Posterior cingulate gyrus (tissue), 11 donors: ENCODE data around the gene TBC1D22A.
"Not testable (repeated sequence)": the region's sequence is repeated elsewhere in the genome, so short reads cannot be mapped to it uniquely, and the experiment has no call there.

ENCODE experiments used
- DNase-seq, 10 donors: peaks; one replicate each; pipeline versions ENCODE4 v3.0.0 to v3.0.0-alpha.2; 2020 to 2021; ENCODE audit warnings: mixed read lengths in 3 of 10
- intact Hi-C: fragments of 100-400 bp; cut with DNase I; formaldehyde crosslinking; loops from one replicate; pipeline ENCODE4 v1.15.1; 2023

The TBC1D22A gene

GRCh38 chr22:47156352-47157092, 394.1 kb downstream of the TBC1D22A start:
- DNase-seq = peak in 2 of 10 donors; percentile 49 to 54
- intact Hi-C loops = no loop called here

GRCh38 chr22:47157093-47157420, 394.6 kb downstream of the TBC1D22A start:
- no peak for DNase-seq
- intact Hi-C loops = no loop called here

GRCh38 chr22:47157486-47158270, 395.2 kb downstream of the TBC1D22A start:
- intact Hi-C loops = no loop called here
- DNase-seq = peak in 3 of 10 donors; percentile 56 to 81 (median 72)

GRCh38 chr22:47158457-47158856, 396.0 kb downstream of the TBC1D22A start:
- intact Hi-C loops = no loop called here
- DNase-seq = peak in 3 of 10 donors; percentile 32 to 81 (median 57)

GRCh38 chr22:47159592-47159991, 397.1 kb downstream of the TBC1D22A start:
- DNase-seq = peak in 2 of 10 donors; percentile 3 to 10
- intact Hi-C loops = no loop called here

GRCh38 chr22:47160141-47160541, 397.7 kb downstream of the TBC1D22A start:
- DNase-seq = peak in 5 of 10 donors; percentile 8 to 66 (median 62)
- intact Hi-C loops = no loop called here

- peak in 4 of 10 donors; percentile 3 to 70 (median 58) for DNase-seq
- intact Hi-C loops = no loop called here
Observed at GRCh38 chr22:47160781-47161520, 398.5 kb downstream of the TBC1D22A start.

- intact Hi-C loops = no loop called here
Observed at GRCh38 chr22:47161631-47162030, 399.2 kb downstream of the TBC1D22A start.

GRCh38 chr22:47162865-47163264, 400.4 kb downstream of the TBC1D22A start:
- DNase-seq = peak in 4 of 10 donors; percentile 2 to 82 (median 52)
- intact Hi-C loops = no loop called here

More at GRCh38 chr22:47161631-47162030, 399.2 kb downstream of the TBC1D22A start:
- DNase-seq = peak in 5 of 10 donors; percentile 7 to 69 (median 48)

GRCh38 chr22:47163481-47163855, 401.0 kb downstream of the TBC1D22A start:
- peak in 2 of 10 donors; percentile 67 to 70 for DNase-seq
- intact Hi-C loops = no loop called here

GRCh38 chr22:47163856-47164513, 401.5 kb downstream of the TBC1D22A start:
- DNase-seq = peak in 5 of 10 donors; percentile 6 to 72 (median 54)
- intact Hi-C loops = no loop called here

- intact Hi-C loops = no loop called here
- peak in 3 of 10 donors; percentile 3 to 34 (median 32) for DNase-seq
Observed at GRCh38 chr22:47164514-47165337, 402.3 kb downstream of the TBC1D22A start.

GRCh38 chr22:47165338-47166032, 403.0 kb downstream of the TBC1D22A start:
- DNase-seq = peak in 5 of 10 donors; percentile 3 to 74 (median 40)
- intact Hi-C loops = no loop called here

- DNase-seq = peak in 3 of 10 donors; percentile 4 to 30 (median 24)
- intact Hi-C loops = no loop called here
Observed at GRCh38 chr22:47166033-47166404, 403.6 kb downstream of the TBC1D22A start.

GRCh38 chr22:47166446-47167016, 404.1 kb downstream of the TBC1D22A start:
- peak in 5 of 10 donors; percentile 5 to 74 (median 57) for DNase-seq
- intact Hi-C loops = no loop called here

- intact Hi-C loops = no loop called here
- DNase-seq = peak in 3 of 10 donors; percentile 1 to 45 (median 31)
Observed at GRCh38 chr22:47167056-47167455, 404.6 kb downstream of the TBC1D22A start.

- intact Hi-C loops = not testable (repeated sequence)
- DNase-seq = peak in 3 of 10 donors; percentile 18 to 73 (median 43)
Observed at GRCh38 chr22:47167921-47168320, 405.5 kb downstream of the TBC1D22A start.

- peak in 6 of 10 donors; percentile 1 to 78 (median 28) for DNase-seq
- intact Hi-C loops = no loop called here
Observed at GRCh38 chr22:47168441-47168840, 406.0 kb downstream of the TBC1D22A start.
